Mesodermal cell (in vitro differentiated cells): ENCODE results near the gene ZNF273. TPM values are rescaled to one million over a fixed set of nuclear protein-coding genes. Genes with fewer than 3 reads are reported as not detected.
A peak's percentile ranks its signal among the peaks of the same experiment; 100 is the strongest.
"Not testable (repeated sequence)": the region's sequence is repeated elsewhere in the genome, so short reads cannot be mapped to it uniquely, and the experiment has no call there.

Experiments used
- H3K27ac ChIP-seq: 2 replicates; pipeline ENCODE4 v1.7.0; 2013; ENCODE audit warnings: mild to moderate bottlenecking, low read depth, low read length, moderate library complexity; ENCODE audit not compliant: severe bottlenecking
- H3K36me3 ChIP-seq: 2 replicates; pipeline ENCODE4 v1.7.1; 2013; ENCODE audit warnings: mild to moderate bottlenecking, low read length, moderate library complexity; ENCODE audit not compliant: control insufficient read depth, insufficient read depth
- H3K4me1 ChIP-seq: one replicate; pipeline ENCODE4 v1.7.1; 2013; ENCODE audit warnings: mild to moderate bottlenecking, low read length; ENCODE audit not compliant: insufficient read depth, control insufficient read depth, poor library complexity, severe bottlenecking
- H3K4me3 ChIP-seq: 2 replicates; pipeline ENCODE4 v1.7.0; 2013; ENCODE audit warnings: low read length, control low read depth, mild to moderate bottlenecking; ENCODE audit not compliant: insufficient read depth, poor library complexity, severe bottlenecking; ENCODE audit errors: extremely low read depth
- H3K9me3 ChIP-seq: 2 replicates; pipeline ENCODE4 v1.7.1; 2013; ENCODE audit warnings: mild to moderate bottlenecking, low read length, moderate library complexity; ENCODE audit not compliant: control insufficient read depth
- WGBS, 2 experiments: methylation state at CpG; one replicate each; pipeline ENCODE4 v1.1.5; 2013; ENCODE audit warnings: missing lambda C conversion rate in 2 of 2; ENCODE audit not compliant: insufficient coverage in 2 of 2; 5-methylcytosine and 5-hydroxymethylcytosine counted together
- polyA plus RNA-seq, 2 experiments: library from polyadenylated mRNA; stranded (reverse); fragments of 50-300 nt; gene quantifications; one replicate each; pipeline ENCODE4 v1.2.3, GENCODE V29; 2013

The ZNF273 gene
- polyA plus RNA-seq (2013, experiment 1 of 2): 7.2 TPM
- polyA plus RNA-seq (2013, experiment 2 of 2): 11.2 TPM

DNA sequence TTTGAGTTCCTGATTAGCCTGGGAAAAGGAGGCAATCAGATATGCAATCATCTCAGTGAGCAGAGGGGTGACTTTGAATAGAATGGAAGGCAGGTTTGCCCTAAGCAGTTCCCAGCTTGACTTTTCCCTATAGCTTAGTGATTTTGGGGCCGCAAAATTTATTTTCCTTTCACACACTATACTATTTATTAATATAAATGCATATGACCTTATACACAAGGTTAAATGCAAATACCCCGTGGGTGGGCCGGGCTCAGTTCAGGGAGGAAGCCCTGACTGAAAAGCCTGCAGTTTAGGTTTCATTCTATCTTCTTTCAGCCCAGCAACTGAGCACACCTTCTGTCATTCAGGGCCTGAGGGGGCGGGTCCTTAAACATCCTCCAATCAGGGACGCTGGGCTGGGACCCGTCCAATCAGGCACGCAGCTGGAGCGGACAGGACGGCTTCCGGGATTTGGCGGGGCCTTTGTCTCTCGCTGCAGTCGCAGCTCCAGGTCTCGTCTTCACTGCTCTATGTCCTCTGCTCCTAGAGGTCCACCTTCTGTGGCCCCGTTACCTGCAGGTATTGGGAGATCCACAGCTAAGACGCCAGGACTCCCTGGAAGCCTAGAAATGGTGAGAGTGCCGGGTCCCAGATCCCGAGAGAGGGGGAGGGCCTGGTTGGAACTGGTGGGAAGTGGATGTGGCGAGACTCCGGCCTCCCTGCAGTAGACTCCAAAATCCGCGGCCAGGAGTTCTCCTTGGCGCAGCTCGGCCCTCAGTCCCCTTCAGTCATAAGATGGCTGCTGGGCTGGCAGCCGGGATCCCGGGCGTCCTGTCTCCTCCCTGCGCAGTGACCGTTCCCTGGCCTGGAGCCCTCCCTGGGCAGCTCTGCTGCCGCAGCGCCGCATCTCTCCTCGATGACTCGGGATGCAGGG is at the start of gene ZNF273:
TSS of gene ZNF273 (plus strand) at position 468 of the 916 bp plus-strand sequence. CDS start at position 513, 45 bp downstream.
- peaks cover 15% of the 10 kb centered on the region for H3K4me1 ChIP-seq
- peak within 1 kb of the TSS; percentile 92 for H3K27ac ChIP-seq
- peaks cover 2% of the 10 kb centered on the region for H3K36me3 ChIP-seq
- H3K9me3 ChIP-seq: no peaks in the 10 kb centered on the region
- WGBS, 2 experiments: 0% methylated on average over 24 to 32 of the region's 34 CpGs
- peak within 1 kb of the TSS; percentile 94 for H3K4me3 ChIP-seq

GRCh38 chr7:64853679-64854078 is 49.4 kb upstream of the ZNF273 start:
- H3K4me3 ChIP-seq: no peak overlapping the region
- 63% methylated on average over 3 of the region's 4 CpGs; no CpG with 5 or more reads in 1 of the 2 experiments for WGBS, 2 experiments
- H3K4me1 ChIP-seq: no peaks in the 10 kb centered on the region
- H3K9me3 ChIP-seq: no peaks in the 10 kb centered on the region
- H3K36me3 ChIP-seq: no peaks in the 10 kb centered on the region
- H3K27ac ChIP-seq: no peak overlapping the region

DNA sequence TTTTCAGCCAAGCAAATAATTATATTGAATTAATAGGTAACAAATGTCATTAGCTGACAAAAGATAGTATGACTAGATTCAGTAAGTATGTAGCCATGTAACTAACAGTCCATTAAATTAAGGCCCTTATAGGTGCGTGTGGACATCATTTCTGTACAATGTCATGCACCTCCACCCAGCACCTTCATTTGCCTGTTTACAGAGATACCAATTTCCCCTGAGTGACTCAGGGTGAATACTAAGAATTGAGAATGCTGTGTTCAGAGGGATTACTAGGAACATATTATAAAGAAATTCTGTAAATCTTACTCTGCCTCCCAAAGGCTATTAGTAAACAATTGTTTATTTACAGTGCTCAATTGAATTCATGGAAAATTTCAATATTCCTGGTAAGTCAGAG is 48.1 kb upstream of the ZNF273 start:
- no peaks in the 10 kb centered on the region for H3K36me3 ChIP-seq
- no peak overlapping the region for H3K4me3 ChIP-seq
- no peak overlapping the region for H3K27ac ChIP-seq
- H3K4me1 ChIP-seq: no peaks in the 10 kb centered on the region
- no peaks in the 10 kb centered on the region for H3K9me3 ChIP-seq
- no CpG with 5 or more reads among the region's 1 CpG for WGBS, 2 experiments

DNA sequence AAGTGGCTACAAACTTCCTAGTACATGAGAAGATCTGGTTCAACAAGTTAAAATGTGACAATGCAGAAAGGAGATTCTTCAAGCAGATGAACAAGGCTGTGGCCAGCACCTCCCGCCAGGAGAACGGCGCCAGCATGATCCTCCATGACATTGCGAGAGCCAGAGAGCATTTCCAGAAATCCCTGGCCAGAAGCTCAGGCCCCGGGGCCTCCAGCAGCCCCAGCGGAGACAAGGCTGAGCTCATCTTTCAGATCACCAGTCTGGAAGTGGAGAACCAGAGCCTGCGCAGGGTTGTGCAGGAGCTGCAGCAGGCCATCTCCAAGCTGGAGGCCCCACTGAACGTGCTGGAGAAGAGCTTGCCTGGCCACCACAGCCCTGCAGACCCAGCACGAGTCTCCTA is 40.1 kb upstream of the ZNF273 start:
- Histone ChIP-seq H3K4me1 (no peaks in the 10 kb centered on the region), H3K9me3 (no peaks in the 10 kb centered on the region), H3K36me3 (no peaks in the 10 kb centered on the region), H3K4me3 (no peak overlapping the region), H3K27ac (no peak overlapping the region)
- WGBS, 2 experiments: 88% methylated on average over 8 to 9 of the region's 9 CpGs

- H3K4me3 ChIP-seq, H3K9me3 ChIP-seq, H3K27ac ChIP-seq, H3K36me3 ChIP-seq, H3K4me1 ChIP-seq: not testable (repeated sequence)
- WGBS, 2 experiments: 78 to 89% methylated on average over 2 to 3 of the region's 3 CpGs
Observed at GRCh38 chr7:64863530-64863929, 39.5 kb upstream of the ZNF273 start.

DNA sequence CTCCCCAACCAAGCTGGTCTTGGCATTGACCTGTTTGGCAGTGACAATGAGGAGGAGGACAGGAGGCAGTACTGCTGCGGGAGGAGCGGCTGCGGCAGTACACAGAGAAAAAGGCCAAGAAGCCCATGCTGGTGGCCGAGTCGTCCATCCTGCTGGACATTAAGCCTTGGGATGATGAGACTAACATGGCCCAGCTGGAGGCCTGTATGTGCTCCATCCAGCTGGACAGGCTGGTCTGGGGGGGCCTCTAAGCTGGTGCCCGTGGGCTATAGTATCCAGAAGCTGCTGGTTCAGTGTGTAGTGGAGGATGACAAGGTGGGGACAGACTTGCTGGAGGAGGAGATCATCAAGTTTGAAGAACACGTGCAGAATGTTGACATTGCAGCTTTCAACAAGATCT is 39.1 kb upstream of the ZNF273 start:
- no peak overlapping the region for H3K27ac ChIP-seq

GRCh38 chr7:64867863-64868440 is 35.1 kb upstream of the ZNF273 start:
- WGBS, 2 experiments: 82 to 86% methylated on average over 16 to 18 of the region's 18 CpGs
- Histone ChIP-seq H3K4me1 (no peaks in the 10 kb centered on the region), H3K4me3 (no peak overlapping the region), H3K27ac (no peak overlapping the region), H3K36me3 (no peaks in the 10 kb centered on the region), H3K9me3 (peaks cover 6% of the 10 kb centered on the region)

More for the DNA sequence above, 39.1 kb upstream of the ZNF273 start:
- Histone ChIP-seq H3K4me1 (no peaks in the 10 kb centered on the region), H3K9me3 (no peaks in the 10 kb centered on the region), H3K36me3 (no peaks in the 10 kb centered on the region), H3K4me3 (no peak overlapping the region)
- 87 to 96% methylated on average over 7 of the region's 7 CpGs for WGBS, 2 experiments

DNA sequence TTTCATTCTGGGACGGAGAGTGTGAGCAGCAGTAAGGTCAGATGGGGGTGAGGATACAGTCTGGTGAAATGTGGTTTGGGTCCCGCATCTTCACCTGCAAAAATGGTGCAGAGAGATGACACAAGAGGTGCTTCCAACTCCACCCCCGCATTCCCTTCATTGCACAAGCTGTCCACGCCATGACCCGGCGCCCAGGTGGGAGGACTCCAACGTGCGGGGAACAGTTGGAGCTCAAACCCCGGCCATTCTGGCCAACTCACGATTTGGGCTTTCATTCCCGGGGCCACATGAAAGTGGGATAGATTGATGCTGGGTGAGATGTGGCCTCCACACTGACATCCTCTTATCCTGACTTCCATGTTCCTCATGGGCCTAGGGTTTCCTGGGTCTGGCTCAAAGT is 34.6 kb upstream of the ZNF273 start:
- H3K27ac ChIP-seq: no peak overlapping the region
- H3K4me3 ChIP-seq: no peak overlapping the region
- no peaks in the 10 kb centered on the region for H3K4me1 ChIP-seq
- no peaks in the 10 kb centered on the region for H3K36me3 ChIP-seq
- WGBS, 2 experiments: 95% methylated on average over 7 to 8 of the region's 11 CpGs
- peaks cover 6% of the 10 kb centered on the region for H3K9me3 ChIP-seq

- no peak overlapping the region for H3K4me3 ChIP-seq
- no peaks in the 10 kb centered on the region for H3K36me3 ChIP-seq
- no peak overlapping the region for H3K27ac ChIP-seq
- peaks cover 6% of the 10 kb centered on the region for H3K9me3 ChIP-seq
- no peaks in the 10 kb centered on the region for H3K4me1 ChIP-seq
- 71 to 77% methylated on average over 7 to 8 of the region's 8 CpGs for WGBS, 2 experiments
Observed at GRCh38 chr7:64869121-64869725, 33.9 kb upstream of the ZNF273 start.

- 90 to 93% methylated on average over 17 to 31 of the region's 32 CpGs for WGBS, 2 experiments
- H3K36me3 ChIP-seq: no peaks in the 10 kb centered on the region
- H3K4me3 ChIP-seq: no peak overlapping the region
Observed at GRCh38 chr7:64869912-64870562, 33.0 kb upstream of the ZNF273 start.

More at GRCh38 chr7:64869912-64870562, 33.0 kb upstream of the ZNF273 start:
- Histone ChIP-seq H3K27ac (no peak overlapping the region), H3K9me3 (peaks cover 7% of the 10 kb centered on the region), H3K4me1 (no peaks in the 10 kb centered on the region)
